Activated T-helper 1 cell treated with anti-CD3 and anti-CD28 coated beads, Interleukin-12 subunit alpha, Interleukin-12 subunit beta, Interleukin-2, Interleukin-4 antibody, amounts not matched to agents 30 ng/mL and 10 ng/mL and 1 ng/mL, durations not matched to agents 14 hours and 24 hours and 36 hours (primary cell): ENCODE measurements around the gene SH3RF1. TPM values are rescaled to one million over a fixed set of nuclear protein-coding genes. Genes with fewer than 3 reads are reported as not detected.
"Not testable (repeated sequence)": the region's sequence is repeated elsewhere in the genome, so short reads cannot be mapped to it uniquely, and the experiment has no call there.

Experiments used
- DNase-seq: peaks from one replicate; pipeline ENCODE4 v3.0.0; 2021; ENCODE audit warnings: low spot score
- H3K27ac Mint-ChIP-seq: one replicate; pipeline ENCODE4 v1.8.0; 2021; ENCODE audit warnings: mild to moderate bottlenecking, mixed read lengths
- H3K27me3 Mint-ChIP-seq: one replicate; pipeline ENCODE4 v1.8.0; 2022; ENCODE audit warnings: mild to moderate bottlenecking, moderate library complexity, mixed read lengths; ENCODE audit not compliant: insufficient read depth
- H3K36me3 Mint-ChIP-seq: one replicate; pipeline ENCODE4 v1.8.0; 2021; ENCODE audit warnings: low read depth, mixed read lengths
- H3K4me1 Mint-ChIP-seq: one replicate; pipeline ENCODE4 v1.8.0; 2021; ENCODE audit warnings: low read depth, mixed read lengths
- H3K4me3 Mint-ChIP-seq: one replicate; pipeline ENCODE4 v1.8.0; 2021; ENCODE audit warnings: mild to moderate bottlenecking, moderate library complexity, mixed read lengths
- H3K9me3 Mint-ChIP-seq: one replicate; pipeline ENCODE4 v1.8.0; 2021; ENCODE audit warnings: mixed read lengths
- intact Hi-C: fragments of 100-400 bp; cut with micrococcal nuclease; formaldehyde crosslinking; loops from one replicate; pipeline ENCODE4 v1.15.1; 2024
- total RNA-seq: library from RNA; stranded (reverse); gene quantifications from 2 replicates; pipeline ENCODE4 v1.2.3, GENCODE V29; 2022

Gene SH3RF1
- total RNA-seq, 1 donor from 2014 or later, result 0.49 TPM

DNA sequence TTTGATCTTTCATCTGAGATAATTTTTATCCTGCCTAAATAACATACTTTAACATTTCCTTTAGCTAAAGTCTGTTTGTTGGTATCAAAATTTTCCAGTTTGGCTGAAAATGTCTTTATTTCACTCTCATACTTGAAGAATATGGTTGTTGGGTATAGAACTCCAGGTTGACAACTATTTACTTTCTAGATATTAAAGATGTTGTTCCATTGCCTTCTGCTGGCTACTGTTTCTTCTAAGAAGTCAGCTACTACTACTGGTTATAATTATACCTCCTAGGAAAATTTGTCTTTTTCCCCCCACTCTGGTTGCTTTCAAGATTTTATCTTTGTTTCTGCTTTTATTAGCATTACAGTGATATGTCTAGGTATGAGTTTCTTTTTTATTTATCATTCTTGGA lies 75.7 kb downstream of the SH3RF1 start:
- Mint-ChIP-seq H3K27me3 (peaks cover 11% of the 10 kb centered on the region), H3K4me1 (no peaks in the 10 kb centered on the region), H3K36me3 (no peaks in the 10 kb centered on the region), H3K4me3 (no peak overlapping the region), H3K9me3 (no peaks in the 10 kb centered on the region), H3K27ac (no peak overlapping the region)
- intact Hi-C loops, result no loop called here
- DNase-seq, result no peak

GRCh38 chr4:169189968-169190367 lies 80.8 kb downstream of the SH3RF1 start:
- H3K27me3 Mint-ChIP-seq, H3K27ac Mint-ChIP-seq, H3K9me3 Mint-ChIP-seq, H3K36me3 Mint-ChIP-seq, H3K4me1 Mint-ChIP-seq, H3K4me3 Mint-ChIP-seq, intact Hi-C loops, DNase-seq: not testable (repeated sequence)

DNA sequence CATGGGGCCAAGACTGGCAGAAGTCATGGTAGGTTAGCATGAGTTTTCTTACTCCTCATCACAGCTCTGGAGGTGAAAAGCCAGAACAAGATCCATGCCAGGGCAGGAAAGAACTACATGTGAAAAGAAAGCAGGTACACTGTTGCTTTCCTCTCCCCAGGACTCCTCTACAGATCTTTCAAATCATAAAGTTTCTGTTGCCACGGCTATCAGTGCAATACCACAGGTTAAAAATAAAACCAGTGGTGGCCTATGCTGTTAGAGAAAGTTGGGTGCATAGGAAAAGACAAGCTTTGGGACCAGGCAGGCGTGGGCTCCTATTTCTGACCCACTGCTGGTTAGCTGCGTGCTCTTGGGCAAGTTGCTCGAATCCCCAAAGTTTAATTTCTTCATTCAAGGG lies 81.4 kb downstream of the SH3RF1 start:
- no peak for DNase-seq
- Mint-ChIP-seq H3K9me3 (no peaks in the 10 kb centered on the region), H3K4me3 (no peak overlapping the region), H3K4me1 (no peaks in the 10 kb centered on the region), H3K36me3 (no peaks in the 10 kb centered on the region), H3K27me3 (peaks cover under 1% of the 10 kb centered on the region), H3K27ac (no peak overlapping the region)
- intact Hi-C loops, result no loop called here

DNA sequence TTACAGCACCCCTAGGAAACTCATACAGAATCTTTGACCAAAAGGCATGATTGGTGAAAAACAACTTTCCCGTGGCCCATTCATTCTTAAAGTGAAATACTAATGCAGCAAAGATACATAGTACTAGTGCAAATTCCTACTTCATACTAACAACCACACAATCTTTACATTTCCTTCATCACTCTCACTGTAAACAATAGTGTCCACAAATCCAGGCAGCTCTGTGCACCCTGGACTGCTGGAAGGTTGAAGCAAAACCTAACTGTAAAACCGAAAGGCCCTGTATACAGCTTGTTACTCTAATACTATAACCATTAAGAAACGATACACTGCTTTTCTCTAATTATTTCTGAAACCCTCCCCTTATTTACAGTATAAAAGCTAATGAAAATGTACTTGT lies 82.6 kb downstream of the SH3RF1 start:
- intact Hi-C loops, result no loop called here
- DNase-seq, result no peak

GRCh38 chr4:169185133-169185956 lies 85.4 kb downstream of the SH3RF1 start:
- no peaks in the 10 kb centered on the region for H3K9me3 Mint-ChIP-seq
- no peaks in the 10 kb centered on the region for H3K36me3 Mint-ChIP-seq
- no peak overlapping the region for H3K4me3 Mint-ChIP-seq
- intact Hi-C loops, result no loop called here
- no peak overlapping the region for H3K27ac Mint-ChIP-seq
- no peaks in the 10 kb centered on the region for H3K4me1 Mint-ChIP-seq
- peaks cover 2% of the 10 kb centered on the region for H3K27me3 Mint-ChIP-seq
- no peak for DNase-seq

More for the DNA sequence above, 82.6 kb downstream of the SH3RF1 start:
- no peaks in the 10 kb centered on the region for H3K9me3 Mint-ChIP-seq
- no peak overlapping the region for H3K4me3 Mint-ChIP-seq
- H3K36me3 Mint-ChIP-seq, result no peaks in the 10 kb centered on the region
- H3K27ac Mint-ChIP-seq, result no peak overlapping the region
- H3K27me3 Mint-ChIP-seq, result peaks cover 2% of the 10 kb centered on the region
- no peaks in the 10 kb centered on the region for H3K4me1 Mint-ChIP-seq

DNA sequence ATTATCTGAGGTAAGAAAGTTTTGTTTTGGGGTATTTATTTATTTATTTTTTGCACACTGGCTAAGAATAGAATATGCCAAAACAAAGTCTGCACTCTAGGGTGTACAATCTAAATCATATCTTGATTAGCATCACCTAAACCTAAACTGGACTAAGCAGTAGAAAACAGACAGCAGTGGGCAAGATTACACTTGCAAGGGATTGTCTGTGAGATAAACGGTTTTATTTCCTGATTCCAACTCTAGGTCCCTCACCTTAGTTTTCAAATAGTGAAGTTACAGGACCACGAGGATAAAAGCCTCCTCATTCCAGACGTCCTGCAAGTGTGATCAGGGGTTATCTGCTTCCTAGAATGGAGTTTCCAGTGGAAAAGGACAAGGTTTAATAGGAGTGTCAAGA lies 86.1 kb downstream of the SH3RF1 start:
- no peaks in the 10 kb centered on the region for H3K36me3 Mint-ChIP-seq
- H3K4me1 Mint-ChIP-seq, result no peaks in the 10 kb centered on the region

DNA sequence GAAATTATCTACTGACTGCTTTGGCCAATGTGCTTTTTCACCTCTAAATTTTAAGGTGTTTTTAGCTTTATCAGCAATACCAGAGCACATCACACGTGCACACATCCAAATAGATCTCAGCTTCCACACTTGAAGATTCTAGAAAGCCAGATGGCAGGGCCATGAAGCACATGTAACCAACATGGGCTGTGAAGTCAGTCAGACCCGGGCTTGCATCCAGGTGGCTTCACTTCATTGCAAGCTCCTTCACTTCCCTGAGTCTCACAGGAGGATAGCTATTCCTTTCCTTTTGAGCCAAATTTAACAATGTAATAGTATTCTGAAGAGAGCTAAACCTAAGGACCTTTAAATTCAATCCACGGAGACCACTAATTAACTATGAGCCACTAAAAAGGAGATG lies 86.5 kb downstream of the SH3RF1 start:
- DNase-seq, result no peak
- H3K9me3 Mint-ChIP-seq, result no peaks in the 10 kb centered on the region
- H3K36me3 Mint-ChIP-seq, result no peaks in the 10 kb centered on the region
- H3K4me1 Mint-ChIP-seq, result no peaks in the 10 kb centered on the region
- H3K4me3 Mint-ChIP-seq, result no peak overlapping the region
- H3K27me3 Mint-ChIP-seq, result peaks cover 2% of the 10 kb centered on the region
- H3K27ac Mint-ChIP-seq, result no peak overlapping the region
- intact Hi-C loops, result no loop called here

More for the DNA sequence above, 86.1 kb downstream of the SH3RF1 start:
- Mint-ChIP-seq H3K4me3 (no peak overlapping the region), H3K27me3 (peaks cover 2% of the 10 kb centered on the region), H3K27ac (no peak overlapping the region), H3K9me3 (no peaks in the 10 kb centered on the region)
- intact Hi-C loops, result no loop called here
- no peak for DNase-seq

- Mint-ChIP-seq H3K36me3 (no peaks in the 10 kb centered on the region), H3K27ac (no peak overlapping the region), H3K4me3 (no peak overlapping the region), H3K27me3 (peaks cover 2% of the 10 kb centered on the region), H3K4me1 (no peaks in the 10 kb centered on the region), H3K9me3 (no peaks in the 10 kb centered on the region)
- intact Hi-C loops, result no loop called here
- no peak for DNase-seq
These were observed 87.2 kb downstream of the SH3RF1 start for GRCh38 chr4:169183581-169183980.

DNA sequence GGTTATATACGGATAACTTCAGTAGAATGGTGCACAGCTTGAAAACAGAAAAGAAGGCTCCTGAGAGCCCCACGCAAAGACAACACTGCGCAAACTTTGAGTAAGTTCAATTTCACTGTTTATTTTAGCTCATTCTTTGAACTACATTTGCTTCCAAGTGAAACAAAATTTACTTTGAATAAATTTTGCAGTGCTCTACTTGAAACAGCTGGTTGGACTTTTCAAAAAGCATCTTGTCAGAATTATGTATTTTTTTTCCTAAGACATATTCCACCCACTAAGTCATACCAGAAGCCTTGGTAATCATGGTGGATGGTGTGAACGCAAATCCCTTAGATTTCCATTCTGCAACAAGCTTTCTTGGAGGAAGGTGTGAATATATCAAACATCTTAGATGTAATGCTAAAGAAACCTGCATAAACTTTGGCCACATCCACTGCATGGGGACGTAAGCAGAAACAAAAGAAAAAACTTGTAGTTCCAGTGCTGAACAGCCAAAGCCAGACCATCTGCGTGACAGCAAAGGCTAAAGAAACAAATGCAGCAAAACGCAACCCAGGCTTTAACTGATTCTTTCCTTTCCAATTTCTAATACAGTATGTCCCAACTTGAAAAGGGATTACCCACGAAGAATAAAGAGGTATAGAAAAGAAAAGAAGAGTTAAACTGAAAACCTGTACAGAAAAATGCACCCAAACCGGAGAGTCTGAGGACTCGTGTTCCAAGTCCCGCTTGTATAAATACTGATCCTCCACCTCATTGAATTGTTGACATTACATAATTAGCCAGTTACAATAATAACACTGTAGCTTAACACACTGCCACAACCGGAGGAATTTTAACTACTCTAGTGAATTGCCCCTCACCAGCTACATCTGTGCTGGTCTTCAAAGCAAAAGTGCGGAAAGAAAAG lies 90.9 kb downstream of the SH3RF1 start:
- peaks cover 2% of the 10 kb centered on the region for H3K27me3 Mint-ChIP-seq
- no peak overlapping the region for H3K27ac Mint-ChIP-seq
- intact Hi-C loops, result no loop called here
- H3K4me1 Mint-ChIP-seq, result no peaks in the 10 kb centered on the region
- no peaks in the 10 kb centered on the region for H3K36me3 Mint-ChIP-seq
- H3K9me3 Mint-ChIP-seq, result no peaks in the 10 kb centered on the region
- H3K4me3 Mint-ChIP-seq, result no peak overlapping the region
- no peak for DNase-seq

DNA sequence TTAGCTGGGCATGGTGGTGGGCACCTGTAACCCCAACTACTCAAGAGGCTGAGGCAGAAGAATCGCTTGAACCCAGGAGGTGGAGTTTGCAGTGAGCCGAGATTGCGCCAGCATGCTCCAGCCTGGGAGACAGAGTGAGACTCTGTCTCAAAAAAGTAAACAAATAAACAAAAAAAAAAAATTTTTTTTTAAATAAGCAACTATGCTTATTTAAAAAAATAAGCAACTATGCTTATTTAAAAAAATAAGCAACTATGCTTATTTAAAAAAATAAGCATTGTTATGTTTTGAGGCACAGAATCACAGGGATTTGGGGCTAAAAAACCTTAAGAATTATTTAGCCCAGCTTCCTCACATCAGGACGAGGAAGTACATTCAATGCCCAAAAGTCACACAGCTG lies 92.7 kb downstream of the SH3RF1 start:
- intact Hi-C loops, H3K9me3 Mint-ChIP-seq, H3K27ac Mint-ChIP-seq, H3K4me1 Mint-ChIP-seq, H3K36me3 Mint-ChIP-seq, H3K4me3 Mint-ChIP-seq, H3K27me3 Mint-ChIP-seq, DNase-seq: not testable (repeated sequence)

DNA sequence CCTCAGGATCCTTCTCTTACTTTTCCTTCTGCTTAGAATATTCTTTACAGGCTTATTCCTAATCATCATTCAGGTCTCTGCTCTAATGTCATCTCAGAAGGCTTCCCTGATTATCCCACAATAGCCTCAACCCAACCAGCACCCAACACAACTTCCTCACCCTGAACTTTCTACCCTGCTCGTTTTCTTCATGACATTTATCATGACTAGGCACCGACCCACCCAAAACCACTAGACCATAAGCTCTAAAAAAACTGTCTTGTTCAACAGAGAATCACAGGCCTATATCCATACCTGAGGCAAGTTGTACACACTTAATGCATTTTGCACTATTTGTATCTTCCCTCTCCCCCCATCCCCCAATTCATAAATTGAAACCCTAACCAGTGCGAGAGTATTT lies 95.3 kb downstream of the SH3RF1 start:
- no peak overlapping the region for H3K27ac Mint-ChIP-seq
- H3K9me3 Mint-ChIP-seq, result no peaks in the 10 kb centered on the region
- H3K4me3 Mint-ChIP-seq, result no peak overlapping the region
- H3K36me3 Mint-ChIP-seq, result no peaks in the 10 kb centered on the region
- no peaks in the 10 kb centered on the region for H3K4me1 Mint-ChIP-seq
- DNase-seq, result no peak
- intact Hi-C loops, result no loop called here
- peaks cover 1% of the 10 kb centered on the region for H3K27me3 Mint-ChIP-seq

- no peak overlapping the region for H3K4me3 Mint-ChIP-seq
- H3K4me1 Mint-ChIP-seq, result no peaks in the 10 kb centered on the region
- H3K27me3 Mint-ChIP-seq, result peaks cover 1% of the 10 kb centered on the region
- H3K36me3 Mint-ChIP-seq, result no peaks in the 10 kb centered on the region
- no peak for DNase-seq
- H3K9me3 Mint-ChIP-seq, result no peaks in the 10 kb centered on the region
- H3K27ac Mint-ChIP-seq, result no peak overlapping the region
- intact Hi-C loops, result no loop called here
These were observed 95.7 kb downstream of the SH3RF1 start for GRCh38 chr4:169175035-169175434.

DNA sequence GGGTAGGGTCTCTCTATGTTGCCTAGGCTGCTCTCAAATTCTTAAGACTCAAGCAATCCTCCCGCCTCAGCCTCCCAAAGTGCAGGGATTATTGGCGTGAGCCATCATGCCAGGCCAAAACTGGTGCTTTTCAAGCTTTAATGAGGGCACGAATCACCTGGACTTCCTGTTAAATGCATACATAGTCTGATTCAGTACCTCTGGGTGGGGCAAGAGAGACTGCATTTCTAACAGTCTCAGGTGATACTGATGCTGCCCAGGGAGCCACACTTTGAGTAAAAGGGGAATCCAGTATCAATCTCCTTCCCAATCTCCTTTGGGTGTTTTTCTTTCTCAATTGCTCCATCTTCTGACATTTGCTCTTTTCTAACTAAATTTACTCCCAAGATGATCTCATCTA lies 96.5 kb downstream of the SH3RF1 start:
- no peaks in the 10 kb centered on the region for H3K36me3 Mint-ChIP-seq
- no peaks in the 10 kb centered on the region for H3K4me1 Mint-ChIP-seq
- H3K4me3 Mint-ChIP-seq, result no peak overlapping the region
- no peak for DNase-seq
- H3K27me3 Mint-ChIP-seq, result peaks cover 1% of the 10 kb centered on the region
- H3K9me3 Mint-ChIP-seq, result no peaks in the 10 kb centered on the region
- H3K27ac Mint-ChIP-seq, result no peak overlapping the region
- intact Hi-C loops, result no loop called here
